GM12874 (cell line): ENCODE results near the gene YKT6.

Source experiments
- TF ChIP-seq, protein P1 (sequence below): IDR thresholded peaks from 2 replicates; pipeline ENCODE4 v1.5.1; 2011; ENCODE audit warnings: low read depth, mild to moderate bottlenecking, control low read depth, low read length, moderate library complexity; ENCODE audit not compliant: insufficient read depth

The YKT6 gene

GRCh38 chr7:44175730-44176129 lies 25.0 kb upstream of the YKT6 start:
- TF ChIP-seq, protein P1, sequence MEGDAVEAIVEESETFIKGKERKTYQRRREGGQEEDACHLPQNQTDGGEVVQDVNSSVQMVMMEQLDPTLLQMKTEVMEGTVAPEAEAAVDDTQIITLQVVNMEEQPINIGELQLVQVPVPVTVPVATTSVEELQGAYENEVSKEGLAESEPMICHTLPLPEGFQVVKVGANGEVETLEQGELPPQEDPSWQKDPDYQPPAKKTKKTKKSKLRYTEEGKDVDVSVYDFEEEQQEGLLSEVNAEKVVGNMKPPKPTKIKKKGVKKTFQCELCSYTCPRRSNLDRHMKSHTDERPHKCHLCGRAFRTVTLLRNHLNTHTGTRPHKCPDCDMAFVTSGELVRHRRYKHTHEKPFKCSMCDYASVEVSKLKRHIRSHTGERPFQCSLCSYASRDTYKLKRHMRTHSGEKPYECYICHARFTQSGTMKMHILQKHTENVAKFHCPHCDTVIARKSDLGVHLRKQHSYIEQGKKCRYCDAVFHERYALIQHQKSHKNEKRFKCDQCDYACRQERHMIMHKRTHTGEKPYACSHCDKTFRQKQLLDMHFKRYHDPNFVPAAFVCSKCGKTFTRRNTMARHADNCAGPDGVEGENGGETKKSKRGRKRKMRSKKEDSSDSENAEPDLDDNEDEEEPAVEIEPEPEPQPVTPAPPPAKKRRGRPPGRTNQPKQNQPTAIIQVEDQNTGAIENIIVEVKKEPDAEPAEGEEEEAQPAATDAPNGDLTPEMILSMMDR, result no peak

DNA sequence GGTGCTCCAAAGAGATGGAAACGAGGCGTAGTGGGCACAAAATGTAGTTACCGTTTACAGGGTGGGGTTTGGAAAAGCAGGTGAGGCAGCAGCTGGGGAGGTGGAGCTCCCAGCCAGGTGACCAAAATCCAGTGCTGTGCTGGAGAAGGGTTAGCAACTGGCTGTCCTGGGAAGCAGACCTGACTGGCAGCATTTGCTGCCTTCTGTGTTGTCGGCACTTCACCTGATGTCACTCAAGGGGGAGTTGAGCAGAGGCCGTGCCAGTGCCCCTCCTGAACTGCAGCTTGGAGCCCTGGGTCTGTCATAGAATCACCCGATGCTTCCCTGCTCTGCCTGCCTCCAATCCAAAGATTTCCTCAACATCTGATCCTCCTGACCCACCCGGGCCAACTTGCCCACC lies 24.3 kb upstream of the YKT6 start:
- TF ChIP-seq, protein P1, result no peak

GRCh38 chr7:44177570-44178131 lies 23.1 kb upstream of the YKT6 start:
- TF ChIP-seq, protein P1, result no peak

DNA sequence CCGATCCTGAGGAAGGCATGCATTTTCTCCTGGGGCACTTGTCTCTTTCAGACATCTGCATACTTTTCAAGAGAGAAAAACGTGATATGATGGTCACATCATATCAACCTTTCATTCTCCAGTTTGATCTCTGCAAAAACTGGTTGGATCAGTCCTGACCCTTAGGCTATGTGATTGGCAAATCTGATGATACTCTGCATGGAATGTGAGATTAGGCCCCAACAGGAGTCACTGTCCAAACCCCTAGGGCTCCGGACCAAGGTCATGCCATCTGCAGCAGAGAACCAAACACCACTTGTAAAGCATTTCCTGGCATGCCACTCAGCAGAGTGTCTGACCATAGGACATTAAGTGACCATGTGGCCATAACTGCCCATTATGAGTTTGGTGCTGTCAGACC lies 20.1 kb upstream of the YKT6 start:
- TF ChIP-seq, protein P1, result no peak

DNA sequence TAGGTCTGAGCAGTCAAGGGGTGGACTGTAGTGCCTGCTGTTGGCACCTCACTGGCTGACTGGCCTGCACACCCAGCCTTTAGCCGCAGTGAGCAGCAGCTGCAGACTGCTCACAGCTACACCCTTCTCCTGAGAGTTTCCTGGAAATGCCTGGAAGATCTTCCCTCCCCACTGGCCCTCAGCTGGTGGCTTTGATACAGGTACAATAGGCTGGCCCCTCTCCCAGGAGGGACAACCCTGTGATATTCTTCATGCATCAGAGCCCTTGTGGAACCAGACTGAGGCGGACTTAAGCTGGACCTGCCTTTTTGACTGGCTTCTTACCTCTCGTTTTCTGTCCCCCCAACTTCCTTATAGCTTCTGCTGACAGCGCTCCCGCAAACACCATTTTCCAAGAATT lies 18.0 kb upstream of the YKT6 start:
- TF ChIP-seq, protein P1, result no peak

- TF ChIP-seq, protein P1, result no peak
Observed at GRCh38 chr7:44183386-44183785, 17.4 kb upstream of the YKT6 start.

DNA sequence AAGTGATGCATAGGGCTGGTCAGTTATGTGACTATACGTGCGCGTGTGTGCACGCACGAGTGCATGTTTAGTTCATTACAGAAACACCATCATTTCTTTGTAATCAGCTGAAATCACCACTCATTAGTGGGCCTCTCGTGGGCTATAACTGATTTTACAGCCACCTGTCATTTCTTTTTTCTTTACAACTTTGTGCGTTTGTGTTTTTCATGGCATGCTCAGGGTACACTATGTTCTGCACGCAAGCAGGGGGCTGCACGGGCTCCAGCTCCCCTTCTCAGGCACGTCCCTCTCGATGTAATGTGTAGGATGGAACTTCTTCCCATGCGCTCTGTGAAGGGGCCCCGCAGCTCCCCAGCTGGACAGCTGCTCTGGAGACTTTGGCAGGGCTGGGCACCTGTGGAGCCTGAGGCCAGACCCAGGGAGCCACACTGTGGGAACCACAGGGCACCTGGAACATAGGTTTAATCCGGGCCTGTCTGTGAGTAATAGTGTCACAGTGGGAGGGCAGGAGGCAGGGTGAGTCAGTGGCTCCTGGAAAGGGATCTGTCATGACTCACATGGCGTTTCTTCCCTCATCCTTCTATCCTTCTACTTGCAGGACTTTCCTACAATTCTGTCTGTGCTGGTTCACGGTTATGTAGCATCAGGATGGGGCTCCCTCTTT lies 16.4 kb upstream of the YKT6 start:
- TF ChIP-seq, protein P1, result no peak
